Measurements from ENCODE around the gene OR5K3.
"Not testable (repeated sequence)": the region's sequence is repeated elsewhere in the genome, so short reads cannot be mapped to it uniquely, and the experiment has no call there.

The OR5K3 gene

GRCh38 chr3:98390366-98390765 is at the start of gene OR5K3:
Gene OR5K3 (plus strand): TSS chr3:98390666. CDS start chr3:98390666, 0 bp downstream.
- no peak for DNase-seq

- no peak for DNase-seq
These were observed 48.7 kb upstream of the OR5K3 start for GRCh38 chr3:98341758-98342157.

- DNase-seq, result peak; percentile 83
These were observed 46.6 kb upstream of the OR5K3 start for GRCh38 chr3:98343647-98344507.

DNA sequence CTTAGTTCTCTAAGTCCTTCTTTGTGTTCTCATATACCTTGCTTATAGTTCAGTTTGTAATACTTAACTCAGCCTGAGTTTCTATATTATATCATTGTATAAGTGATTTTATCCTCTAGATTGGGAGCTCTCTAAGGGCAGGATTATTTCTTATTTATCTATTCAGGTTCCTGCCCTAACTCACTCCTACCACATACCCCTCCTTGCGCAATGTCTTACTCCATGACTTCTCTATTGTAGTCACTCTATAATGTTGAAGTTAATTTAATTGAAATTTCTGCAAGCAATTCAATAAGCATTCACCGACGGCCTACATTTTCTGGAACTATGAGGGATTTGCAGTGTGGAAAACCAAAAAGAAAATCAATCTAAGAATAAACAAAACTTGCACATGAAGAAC is 40.4 kb upstream of the OR5K3 start:
- no peak for DNase-seq

- DNase-seq, result no peak
These were observed 36.9 kb upstream of the OR5K3 start, which contains the start of gene OR5K4 for GRCh38 chr3:98353554-98353953. Gene OR5K4 (plus strand): TSS chr3:98353854. CDS start chr3:98353854, 0 bp downstream.

GRCh38 chr3:98359250-98359649 is 31.2 kb upstream of the OR5K3 start:
- DNase-seq, result no peak

GRCh38 chr3:98359993-98360675 is 30.3 kb upstream of the OR5K3 start:
- peak; percentile 30 for DNase-seq

- DNase-seq, result no peak
These were observed 29.8 kb upstream of the OR5K3 start for GRCh38 chr3:98360681-98361080.

- no peak for DNase-seq
These were observed 29.2 kb upstream of the OR5K3 start for GRCh38 chr3:98361289-98361688.

- no peak for DNase-seq
These were observed 22.8 kb upstream of the OR5K3 start for GRCh38 chr3:98367464-98368246.

DNA sequence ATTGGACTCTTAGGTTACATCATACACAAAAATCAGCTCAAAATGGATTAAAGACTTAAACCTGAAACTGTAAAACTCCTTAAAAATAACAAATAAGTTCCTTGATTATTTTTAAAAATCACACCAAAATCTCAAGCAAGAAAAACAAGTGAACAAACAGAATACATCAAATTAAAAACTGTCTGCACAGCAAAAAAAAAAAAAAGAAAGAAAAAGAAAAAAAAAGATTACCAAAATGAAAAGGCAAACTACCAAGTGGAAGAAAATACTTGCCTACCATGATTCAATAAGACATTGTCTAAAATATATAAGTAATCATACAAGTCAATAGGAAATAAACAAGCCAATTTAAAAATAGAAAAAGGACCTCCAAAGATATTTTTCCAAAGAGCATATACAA is 19.3 kb upstream of the OR5K3 start:
- no peak for DNase-seq

- no peak for DNase-seq
These were observed 18.6 kb upstream of the OR5K3 start for GRCh38 chr3:98371853-98372252.

DNA sequence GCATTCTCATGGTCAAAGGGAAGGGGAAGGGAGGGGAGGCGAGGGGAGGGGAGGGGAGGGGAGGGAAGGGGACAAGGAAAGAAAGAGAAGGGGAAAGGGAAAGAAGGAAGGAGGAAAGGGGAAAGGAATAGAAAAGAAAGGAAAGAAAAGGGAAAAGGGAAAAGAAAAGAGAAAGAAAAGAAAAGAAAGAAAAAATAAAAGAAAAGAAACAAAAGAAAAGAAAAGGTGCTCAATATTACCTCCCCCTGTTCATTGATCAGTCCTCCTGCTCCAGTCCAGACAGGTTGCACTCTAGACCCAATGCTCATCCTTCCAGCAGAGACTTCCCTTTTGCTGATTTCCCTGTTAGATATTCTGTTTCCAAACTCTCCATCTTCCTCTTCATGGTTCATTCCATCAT is 18.0 kb upstream of the OR5K3 start:
- DNase-seq, result no peak

DNA sequence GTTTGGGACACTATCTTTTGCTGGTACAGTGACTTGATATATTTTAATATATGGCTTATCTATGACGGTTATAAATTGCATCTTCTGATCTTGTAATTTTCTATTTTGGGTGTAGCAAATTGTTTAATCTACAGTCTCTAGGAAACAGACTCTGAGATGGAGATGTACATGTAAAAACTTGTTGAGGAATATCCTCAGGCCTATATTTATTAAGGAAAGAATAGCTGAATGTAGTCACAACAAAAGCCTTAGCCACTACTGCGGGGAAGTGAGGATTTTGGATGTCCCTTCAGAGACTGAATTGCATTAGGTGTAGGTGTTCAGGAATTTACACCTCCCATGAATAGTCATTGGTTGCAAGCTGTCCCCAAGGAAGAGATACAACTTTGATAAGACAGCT is 13.8 kb upstream of the OR5K3 start:
- no peak for DNase-seq

GRCh38 chr3:98388147-98388546 is 2.3 kb upstream of the OR5K3 start:
- DNase-seq, result no peak

GRCh38 chr3:98395101-98395500 is 4.6 kb downstream of the OR5K3 start:
- no peak for DNase-seq

- DNase-seq, result not testable (repeated sequence)
These were observed 6.0 kb downstream of the OR5K3 start for GRCh38 chr3:98396482-98396881.

GRCh38 chr3:98398513-98398912 is 8.0 kb downstream of the OR5K3 start:
- DNase-seq, result peak; percentile 22

DNA sequence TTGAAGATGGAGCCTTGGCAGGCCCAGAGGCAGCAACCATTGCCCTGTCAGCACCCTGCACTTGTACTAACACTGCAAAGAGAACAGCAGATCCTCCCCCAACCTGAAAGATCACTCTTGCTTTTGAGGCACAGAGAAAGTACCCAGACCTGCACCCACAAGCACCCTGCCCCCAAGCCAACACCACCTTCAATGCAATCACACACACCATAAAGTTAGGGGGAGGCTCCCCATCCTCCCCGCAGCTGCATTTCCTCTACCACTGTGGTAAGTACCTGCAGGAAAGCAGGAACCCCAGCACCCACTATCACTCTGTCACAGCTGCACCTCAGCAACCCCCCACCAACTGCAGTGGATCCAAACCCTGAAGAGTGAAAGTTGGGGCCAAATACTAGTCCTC is 12.0 kb downstream of the OR5K3 start:
- DNase-seq, result no peak

DNA sequence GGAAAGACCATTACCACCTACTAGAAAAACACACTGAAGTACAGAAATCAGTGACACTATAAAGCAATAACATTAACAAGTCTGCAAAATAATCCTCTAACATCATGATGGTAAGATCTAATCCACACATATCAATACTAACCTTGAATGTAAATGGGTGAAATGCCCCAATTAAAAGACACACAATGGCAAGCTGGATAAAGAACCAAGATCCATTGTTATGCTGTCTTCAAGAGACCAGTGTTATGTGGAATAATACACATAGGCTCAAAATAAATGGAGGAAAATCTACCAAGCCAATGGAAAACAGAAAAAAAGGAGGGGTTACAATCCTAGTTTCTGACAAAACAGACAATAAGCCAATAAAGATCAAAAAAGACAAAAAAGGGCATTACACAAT is 13.5 kb downstream of the OR5K3 start:
- no peak for DNase-seq

GRCh38 chr3:98406034-98406433 is 15.6 kb downstream of the OR5K3 start:
- DNase-seq, result no peak

- DNase-seq, result no peak
These were observed 42.1 kb downstream of the OR5K3 start for GRCh38 chr3:98432575-98432974.

DNA sequence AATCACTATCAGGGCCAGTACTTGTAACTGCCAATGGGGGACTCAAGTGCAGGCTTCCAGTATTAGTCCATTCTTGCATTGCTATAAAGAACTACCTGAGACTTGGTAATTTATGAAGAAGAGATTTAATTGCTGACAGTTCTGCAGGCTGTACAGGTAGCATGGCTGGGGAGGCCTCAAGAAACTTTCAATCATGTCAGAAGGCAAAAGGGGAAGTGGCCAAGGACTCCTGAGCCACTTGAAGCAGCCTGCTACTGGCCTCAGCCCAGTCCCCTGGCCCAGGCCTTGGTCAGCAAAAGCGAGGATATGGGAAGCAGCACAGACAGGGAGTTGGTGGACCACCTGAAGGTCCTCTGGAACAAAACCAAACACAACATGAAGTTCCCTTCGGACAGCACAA is 43.3 kb downstream of the OR5K3 start:
- peak; percentile 42 for DNase-seq
